GM21786 (cell line): ENCODE results near the gene HUNK.

Source experiments
- ATAC-seq: cut with Tn5 transposase; IDR thresholded peaks from one replicate; pipeline ENCODE4 v1.9.1; 2021; ENCODE audit not compliant: unreplicated experiment

The HUNK gene

DNA sequence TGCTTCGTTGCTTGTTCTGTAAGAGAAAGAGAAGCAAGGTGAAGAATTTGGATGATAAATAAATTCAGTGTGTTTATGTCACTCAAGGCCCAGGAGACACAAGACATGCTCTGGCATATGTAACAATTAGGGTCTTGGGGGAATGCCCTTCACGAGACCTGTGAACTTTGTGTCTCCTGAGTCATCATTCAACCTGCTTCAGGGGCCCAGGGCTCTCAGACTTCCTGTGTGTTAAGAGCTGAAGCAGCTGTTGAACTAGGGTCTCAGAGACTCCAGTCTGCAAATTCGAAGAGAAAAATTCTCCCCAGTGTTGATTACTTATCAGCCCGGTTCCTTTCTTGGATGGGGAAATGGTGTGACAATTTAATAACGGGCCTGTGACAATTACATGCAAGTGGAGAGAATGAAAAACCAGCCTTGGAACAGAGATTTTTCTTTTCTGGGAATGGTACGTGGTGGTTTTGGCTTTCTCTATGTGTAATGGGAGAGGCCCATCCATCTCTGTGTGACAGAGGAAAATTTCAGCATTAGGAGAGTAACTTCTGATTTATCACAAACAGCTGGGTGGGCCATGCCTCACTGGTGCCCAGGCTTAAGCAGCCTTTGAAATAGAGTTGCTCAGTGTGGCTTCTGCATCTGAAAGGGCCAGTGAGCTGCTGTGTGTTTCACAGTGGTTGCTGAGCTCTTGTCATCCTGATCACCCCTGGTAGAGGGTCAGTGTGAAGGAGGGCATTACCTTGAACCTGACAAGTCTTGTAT, 22.4 kb downstream of the HUNK start:
- no peak for ATAC-seq

DNA sequence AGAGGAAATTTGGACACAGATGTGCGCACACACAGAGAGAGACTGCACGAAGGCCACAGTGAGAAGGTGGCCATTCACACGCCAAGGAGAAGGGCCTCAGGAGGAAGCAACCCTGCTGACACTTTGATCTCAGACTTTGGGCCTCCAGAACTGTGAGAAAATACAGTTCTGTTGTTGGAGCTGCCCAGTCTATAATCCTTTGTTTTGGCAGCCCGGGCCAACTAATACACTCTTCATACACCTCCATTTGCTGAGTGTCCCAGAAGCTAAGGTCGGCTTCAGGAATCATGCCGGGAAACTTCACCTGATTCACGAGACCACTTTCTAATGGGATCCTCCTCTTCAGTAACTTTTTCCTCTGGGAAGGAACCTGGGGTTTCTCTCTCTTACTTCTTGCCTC, 23.2 kb downstream of the HUNK start:
- no peak for ATAC-seq

DNA sequence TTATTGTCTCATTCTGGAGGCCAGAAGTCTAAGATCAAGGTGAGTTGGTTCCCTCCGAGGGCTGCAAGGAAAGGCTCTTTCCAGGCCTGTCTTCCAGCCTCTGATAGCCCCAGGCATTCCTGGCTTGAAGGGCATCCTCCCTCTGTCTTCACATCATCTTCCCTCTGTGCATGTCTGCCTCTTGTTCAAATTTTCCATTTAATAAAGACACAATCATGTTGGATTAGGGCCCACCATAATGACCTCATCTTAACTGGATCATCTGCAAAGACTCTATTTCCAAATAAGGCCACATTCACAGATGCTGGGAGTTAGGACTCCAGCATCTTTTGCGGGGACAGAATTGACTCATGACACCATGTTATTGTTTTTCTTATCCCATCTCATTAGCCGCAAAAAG, 24.5 kb downstream of the HUNK start:
- no peak for ATAC-seq

DNA sequence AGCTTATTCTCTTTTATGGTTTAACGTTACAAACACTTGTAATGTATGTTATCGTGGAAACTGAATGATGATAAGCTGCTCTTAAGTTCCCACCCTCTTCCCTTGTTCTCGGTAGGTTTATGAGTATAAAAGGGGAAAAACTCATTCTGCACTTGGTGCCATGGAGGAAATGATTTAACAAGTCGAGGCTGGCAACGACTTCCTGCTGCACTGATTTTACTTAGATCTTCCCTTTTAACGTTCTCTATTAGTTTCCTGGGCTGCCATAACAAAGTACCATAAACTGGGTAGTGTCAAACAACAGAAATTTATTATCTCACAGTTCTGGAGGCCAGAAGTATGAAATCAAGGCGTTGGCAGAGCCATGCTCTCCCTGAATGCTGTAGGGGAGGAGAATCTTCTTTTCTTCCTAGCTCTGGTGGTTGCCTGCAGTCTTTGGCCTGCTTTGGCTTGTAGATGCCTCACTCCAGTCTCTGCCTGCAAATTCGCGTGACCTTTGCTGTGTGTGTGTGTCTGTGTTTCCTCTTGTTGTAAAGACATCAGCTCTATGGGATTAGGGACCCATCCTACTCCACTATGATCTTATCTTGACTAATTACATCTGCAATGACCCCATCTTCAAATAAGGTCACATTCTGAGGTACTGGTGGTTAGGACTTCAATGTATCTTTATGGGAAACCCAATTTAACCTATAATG, 26.3 kb downstream of the HUNK start:
- no peak for ATAC-seq

DNA sequence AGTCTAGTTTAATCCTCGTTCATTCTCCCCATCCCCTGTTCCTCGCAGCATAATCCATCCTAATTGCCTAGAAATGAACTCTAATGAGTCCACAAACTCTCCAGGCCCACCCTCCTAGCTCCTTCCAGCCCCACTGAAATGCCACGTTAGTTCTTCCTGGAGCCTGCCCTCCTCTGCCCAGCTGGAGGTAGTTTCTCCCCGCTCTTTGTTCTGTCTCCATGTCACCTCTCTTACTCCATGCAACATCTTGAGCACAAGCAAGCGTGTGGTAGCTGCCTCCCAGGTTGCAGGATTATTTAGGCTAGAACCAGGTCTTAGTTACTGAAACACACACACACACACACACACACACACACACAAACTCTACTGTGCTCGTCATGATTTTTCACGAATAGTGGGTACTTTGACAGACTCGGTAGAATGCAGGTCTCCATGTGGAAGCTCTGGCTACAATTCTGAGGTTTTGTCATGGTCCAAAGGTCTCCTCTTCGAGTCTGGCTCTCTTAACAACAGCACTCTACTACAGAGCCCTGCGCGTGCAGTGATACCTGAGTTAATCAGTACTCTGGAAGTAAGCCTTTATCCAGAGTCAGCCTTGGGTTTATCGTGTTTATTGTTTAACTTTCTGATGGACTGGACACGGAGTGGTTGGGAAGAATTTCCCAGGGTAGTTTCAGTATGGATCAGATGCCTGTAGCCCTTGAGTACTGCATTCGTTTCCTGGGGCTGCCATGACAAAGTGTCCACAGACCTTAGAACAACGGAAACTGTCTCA, 27.5 kb downstream of the HUNK start:
- ATAC-seq = no peak

DNA sequence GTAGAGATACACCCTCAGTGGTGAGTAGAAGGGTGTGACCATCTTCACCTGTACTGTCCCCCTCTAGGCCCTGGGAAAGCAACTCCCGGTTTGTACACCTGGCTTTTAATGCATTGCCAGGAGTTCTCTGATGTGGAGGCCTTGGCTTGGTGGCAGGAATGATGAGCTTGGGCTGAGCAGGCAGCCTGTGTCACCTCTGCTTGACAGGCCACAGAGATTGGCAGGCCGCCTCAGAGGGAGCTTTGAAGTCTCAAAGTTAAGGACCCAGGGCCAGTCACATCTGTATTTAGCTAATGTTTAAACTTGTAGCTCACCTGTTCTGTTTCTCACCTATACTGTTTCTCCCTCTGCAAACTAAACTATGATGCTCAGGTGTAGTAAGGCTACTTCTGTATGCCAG, 28.5 kb downstream of the HUNK start:
- ATAC-seq = no peak

DNA sequence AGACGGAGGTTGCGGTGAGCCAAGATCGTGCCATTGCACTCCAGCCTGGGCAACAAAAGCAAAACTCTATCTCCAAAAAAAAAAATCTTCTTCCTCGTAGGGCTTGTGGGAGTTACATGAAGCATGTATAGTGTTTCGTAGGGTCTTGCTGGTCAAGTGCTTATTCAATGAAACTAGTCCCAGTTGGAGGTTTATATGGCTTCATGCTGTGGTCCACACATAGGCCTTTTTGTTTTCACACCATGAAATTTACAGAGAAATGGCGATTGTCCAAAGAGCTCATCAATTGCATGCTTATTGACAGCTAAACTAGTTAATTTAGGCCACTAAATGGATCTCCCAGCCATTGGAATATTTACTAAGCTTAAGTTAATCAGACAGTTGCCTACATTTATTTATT, 29.6 kb downstream of the HUNK start:
- no peak for ATAC-seq

DNA sequence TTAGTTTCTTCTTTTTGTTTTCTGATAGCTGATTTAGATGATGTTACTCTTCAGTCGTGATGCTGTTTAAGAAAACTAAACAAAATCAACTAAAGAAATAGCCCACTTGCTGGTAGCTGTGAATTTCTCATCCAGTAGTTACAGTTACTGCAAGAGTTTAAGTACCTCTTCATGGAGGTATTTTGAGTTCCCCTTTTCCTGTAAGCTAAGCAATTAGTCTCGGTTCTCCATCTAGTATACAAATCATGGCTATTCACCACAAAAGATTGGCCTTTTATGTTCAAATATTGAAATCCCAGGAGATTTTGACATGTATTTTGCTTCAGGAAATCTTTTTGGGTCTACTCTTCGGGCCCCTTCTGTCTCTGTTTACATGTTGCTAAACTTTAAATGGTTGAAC, 31.1 kb downstream of the HUNK start:
- no peak for ATAC-seq

DNA sequence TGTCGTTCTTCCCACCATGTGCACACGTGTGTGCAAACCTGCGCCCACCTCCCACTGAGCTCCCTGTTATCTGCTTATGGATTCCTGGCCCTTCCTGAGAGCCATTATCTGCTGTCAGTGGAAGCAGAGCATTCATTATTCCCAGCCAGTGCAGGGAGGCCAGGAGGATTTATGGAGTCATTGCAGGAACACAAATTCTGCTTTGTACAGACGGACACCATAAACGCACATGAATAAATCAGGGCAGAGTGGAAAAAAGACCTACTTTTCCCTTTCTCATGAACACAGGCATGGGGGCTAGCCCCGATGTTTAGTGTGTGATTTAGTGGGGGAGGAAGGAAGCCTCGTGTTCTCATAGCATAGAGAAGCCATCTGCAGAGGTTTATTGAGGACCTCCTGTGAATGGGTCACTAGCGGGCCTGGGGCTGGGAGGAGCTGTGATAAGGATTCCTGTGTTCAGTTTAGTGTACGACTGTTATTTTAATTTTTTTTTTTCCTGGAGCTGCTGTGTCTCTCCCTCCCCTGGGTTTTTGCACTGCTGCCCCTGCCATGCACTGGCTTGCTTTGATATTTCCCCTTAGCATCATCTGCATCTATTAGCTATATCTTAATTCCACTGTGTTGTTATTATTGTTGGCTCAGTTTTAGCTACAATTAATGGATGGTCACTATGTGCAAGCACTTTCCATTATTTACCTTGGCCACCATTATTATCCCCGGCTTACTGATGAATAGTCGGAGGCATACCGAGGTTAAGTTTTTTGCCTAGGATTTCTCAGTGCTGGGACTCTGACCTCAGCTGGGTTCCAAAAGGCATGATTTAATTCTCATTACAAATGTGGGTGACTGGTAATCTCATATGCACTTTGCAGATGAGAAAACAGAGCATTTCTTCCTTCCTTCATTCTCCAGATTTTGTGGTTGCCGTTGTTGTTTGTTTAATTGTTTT, 33.0 kb downstream of the HUNK start:
- no peak for ATAC-seq

DNA sequence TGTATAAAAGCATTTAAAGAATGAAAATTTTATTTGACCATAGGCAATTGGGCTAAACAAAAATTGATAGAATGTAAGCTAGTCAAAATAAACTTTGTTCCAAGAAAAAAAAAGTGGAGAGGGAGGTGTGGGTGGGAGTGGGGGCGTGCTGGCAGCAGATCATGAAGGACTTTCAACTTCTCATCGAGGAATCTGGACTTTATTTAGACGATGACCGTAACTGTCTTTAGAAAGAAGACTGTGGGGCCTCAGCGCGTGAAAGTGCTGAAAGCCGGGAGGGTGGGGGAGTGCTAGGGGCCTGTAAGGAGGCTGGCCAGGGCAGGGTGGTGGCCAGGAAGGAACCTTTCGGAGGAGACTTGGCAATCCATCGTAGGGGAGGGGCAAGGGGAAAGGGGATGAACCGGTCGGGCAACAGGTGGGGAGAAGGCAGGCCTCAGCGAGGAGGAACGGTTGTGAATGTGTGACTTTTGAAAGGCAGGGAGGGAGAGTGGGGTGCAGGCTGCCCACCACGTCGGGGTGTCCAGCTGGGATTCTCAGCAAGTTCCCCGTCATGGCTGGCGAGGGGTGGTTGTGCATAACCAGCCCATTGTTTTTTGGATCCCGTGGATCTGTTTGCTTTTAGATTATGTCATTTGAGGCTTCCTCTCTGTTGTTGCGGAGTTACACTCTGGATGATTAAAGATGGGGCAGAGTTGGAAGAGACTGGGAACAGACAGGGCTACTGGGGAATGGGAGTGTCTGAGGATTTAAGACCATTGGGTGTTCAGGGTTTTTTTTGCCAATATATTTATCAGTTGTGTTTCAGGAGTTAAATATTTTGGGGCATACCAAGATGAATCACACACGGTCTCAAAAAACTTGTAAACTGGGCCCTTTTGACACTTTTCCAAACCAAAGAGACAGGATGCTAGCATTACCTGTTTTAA, 35.5 kb downstream of the HUNK start:
- ATAC-seq = no peak

DNA sequence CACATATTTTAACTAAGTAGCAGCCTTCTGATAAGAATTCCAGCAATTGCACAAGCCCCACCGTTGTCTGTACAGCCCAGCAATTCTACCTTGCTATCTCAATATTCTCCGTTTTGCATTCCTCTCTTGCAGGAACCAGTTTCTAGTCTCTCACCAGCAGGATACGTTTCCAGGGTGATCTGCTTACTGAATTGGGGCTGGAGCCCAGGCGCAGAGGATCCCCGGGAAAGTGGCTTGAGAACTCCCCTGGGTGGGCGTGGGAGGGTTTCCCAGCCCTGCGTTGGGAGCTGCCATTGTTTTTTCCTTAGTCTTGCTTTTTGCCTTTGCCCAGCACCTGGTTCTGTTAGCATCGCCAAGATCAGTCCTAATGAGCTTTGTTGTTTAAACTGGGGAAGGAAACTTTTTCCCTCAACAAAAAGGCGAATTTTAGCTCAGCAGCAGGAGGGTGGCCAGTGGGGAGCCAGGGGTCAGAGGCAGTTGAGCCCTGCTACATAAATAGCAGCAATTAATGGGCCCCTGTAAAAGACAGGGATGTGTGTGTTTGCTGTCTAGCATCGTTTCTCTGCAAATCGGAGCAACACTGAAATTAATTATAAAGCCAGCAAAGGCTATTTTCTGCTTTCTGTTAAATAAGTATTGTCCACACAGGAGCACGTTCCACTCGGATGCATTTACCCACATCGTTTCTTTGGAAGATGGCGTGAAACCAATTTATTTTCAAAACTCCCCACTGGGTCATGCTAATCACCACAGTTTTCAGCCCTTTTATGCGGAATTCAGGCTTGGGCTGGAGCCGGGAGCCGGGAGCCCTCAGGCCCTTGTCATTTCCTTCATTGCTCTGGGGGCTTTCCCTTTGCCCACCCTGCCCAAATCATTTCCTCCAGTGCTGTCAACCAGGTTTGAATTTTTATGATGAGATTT, 36.6 kb downstream of the HUNK start:
- no peak for ATAC-seq

DNA sequence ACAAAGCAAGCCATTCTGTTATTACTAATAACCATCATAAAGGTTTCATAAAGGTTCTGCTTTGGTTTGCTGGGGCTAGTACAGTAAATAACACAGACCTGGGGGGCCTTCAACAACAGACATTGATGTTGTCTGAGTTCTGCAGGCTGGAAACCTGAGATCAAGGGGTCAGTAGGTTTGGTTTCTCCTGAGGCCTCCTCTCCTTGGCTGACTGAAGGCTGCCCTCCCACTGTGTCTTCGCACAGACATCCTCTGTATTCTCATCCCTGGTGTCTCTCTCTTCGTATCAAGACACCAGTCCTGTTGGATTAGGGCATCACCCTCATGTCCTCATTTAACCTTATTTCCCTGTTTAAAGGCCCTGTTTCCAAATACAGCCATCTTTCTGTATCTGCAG, 37.3 kb downstream of the HUNK start:
- ATAC-seq = no peak

DNA sequence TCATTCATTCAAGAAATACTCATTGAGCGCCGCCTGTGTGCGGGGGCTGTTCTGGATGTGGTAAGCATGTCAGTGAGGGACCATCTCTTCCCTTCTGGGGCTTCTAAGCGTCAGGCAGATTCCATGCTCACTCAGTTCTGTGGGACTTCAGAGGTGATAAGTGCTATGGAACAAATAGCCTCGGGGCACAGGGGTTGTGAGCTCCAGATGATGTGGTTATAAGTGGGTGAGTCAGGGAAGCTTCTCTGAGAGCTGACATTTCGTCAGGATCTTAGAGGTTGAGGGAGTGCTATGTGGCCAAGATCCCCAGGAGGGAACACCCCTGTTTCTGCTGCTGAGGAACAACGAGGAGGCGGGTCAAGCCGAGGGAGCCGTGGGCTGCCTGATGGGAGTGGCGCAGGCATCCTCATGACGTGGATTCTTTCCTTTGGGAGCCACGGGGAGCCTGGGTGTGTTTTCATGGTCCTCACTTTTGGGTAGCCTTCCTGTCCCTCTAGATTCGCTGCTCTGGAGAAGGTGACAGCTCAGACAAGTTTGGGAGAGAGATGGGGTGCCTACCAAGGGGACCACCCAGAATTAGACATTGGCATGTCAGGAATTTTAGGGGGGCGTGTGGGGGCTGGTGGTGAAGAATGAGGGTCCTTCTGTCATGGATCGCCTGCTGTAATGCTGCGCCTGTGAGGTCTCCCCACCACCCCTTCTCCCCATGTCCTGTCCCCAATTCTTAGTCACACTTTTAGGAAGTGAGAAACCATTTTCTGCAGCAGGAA, 38.5 kb downstream of the HUNK start:
- no peak for ATAC-seq

DNA sequence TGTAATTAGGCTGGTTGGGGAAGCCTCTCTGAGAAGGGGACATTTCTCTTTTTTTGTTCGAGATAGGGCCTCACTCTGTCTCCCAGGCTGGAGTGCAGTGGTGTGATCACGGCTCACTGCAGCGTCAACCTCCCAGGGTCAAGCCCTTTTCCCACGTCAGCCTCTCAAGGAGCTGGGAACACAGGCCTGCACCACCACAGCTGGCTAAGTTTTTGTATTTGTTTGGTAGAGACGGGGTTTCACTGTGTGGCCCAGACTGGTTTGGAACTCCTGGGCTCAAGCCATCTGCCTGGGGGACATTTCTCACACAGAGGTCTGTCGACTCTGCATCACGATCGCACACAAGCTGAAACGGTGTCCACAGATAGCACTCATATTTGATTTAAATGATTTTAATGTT, 39.7 kb downstream of the HUNK start:
- no peak for ATAC-seq

DNA sequence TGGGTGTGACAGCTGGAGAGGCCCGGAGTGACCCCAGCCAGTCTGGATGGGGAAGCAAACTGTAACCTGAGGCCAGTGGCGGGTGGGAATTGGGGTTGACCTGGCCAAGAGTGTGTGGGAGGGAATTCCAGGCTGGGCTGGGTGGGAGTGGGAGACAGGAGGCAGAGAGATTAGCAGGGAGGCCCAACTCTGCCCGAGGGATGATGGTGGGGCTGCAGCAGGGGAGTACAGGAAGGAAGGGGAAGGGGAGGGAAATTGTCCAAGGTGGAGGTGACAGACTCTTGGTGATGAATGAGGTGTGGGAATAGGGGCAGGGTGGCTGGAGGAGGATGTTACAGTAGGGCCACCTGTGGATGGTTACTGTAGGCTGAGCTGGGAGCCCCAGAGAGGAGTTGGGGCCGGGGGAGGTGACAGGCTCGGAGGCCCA, 40.4 kb downstream of the HUNK start:
- ATAC-seq = no peak

DNA sequence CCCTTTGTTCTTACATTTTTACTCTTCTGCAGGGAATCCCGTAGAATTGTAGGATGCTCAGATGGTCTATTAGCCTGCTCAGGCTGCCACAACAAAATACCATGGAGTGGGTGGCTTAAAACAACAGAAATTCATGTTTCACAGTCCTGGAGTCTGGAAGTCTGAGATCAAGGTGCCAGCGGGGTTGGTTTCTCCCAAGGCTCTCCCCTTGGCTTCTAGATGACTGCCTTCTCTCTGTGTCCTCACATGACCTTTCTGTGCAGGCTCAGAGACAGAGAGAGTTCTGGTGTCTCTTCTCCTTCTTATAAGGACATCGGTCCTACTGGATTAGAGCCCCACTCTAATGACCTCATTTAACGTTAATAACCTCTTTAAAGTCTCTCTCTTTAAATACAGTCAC, 41.7 kb downstream of the HUNK start:
- no peak for ATAC-seq

DNA sequence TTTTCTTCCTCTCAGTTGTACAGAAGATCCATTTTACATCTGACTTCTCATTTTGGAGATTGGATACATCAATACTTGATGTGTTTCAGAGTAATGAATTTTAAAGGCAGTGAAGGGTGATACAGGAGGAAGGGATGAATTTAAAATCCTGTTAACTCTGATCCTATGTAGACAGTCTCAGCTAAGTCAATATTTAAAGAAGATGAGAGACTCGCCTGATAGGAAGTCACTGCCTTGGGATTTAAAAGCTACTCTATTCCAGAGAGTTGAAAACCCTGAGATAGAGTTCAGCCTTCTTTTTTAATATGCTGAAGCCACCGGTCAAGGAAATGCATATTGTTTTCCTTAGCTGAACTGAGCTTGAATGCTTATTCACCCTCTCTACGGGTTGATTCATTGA, 42.7 kb downstream of the HUNK start:
- no peak for ATAC-seq

DNA sequence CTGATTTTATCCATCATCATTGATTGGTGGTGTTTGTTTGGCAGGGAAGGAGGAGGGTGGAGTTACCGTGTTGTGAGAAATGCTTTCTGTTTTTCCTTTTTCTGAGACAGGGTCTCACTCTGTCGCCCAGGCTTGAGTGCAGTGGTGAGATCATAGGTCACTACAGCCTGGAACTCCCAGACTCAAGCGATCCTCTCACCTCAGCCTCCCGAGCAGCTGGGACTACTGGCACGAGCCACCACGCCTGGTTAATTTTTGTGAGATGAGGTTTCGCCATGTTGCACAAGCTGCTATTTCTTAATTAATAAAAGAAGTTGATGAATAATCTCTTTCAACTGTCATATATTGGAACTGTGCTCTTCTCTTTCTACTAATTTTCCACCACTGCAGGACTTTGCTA, 44.3 kb downstream of the HUNK start:
- ATAC-seq = no peak
